Fibroblast of skin of right biceps (primary cell): Measurements from ENCODE around the gene TSHZ2.
"Not testable (repeated sequence)": the region's sequence is repeated elsewhere in the genome, so short reads cannot be mapped to it uniquely, and the experiment has no call there.

Source experiments
- DNase-seq: peaks from one replicate; pipeline ENCODE4 v3.0.0-alpha.2; 2013

TSHZ2 gene

DNA sequence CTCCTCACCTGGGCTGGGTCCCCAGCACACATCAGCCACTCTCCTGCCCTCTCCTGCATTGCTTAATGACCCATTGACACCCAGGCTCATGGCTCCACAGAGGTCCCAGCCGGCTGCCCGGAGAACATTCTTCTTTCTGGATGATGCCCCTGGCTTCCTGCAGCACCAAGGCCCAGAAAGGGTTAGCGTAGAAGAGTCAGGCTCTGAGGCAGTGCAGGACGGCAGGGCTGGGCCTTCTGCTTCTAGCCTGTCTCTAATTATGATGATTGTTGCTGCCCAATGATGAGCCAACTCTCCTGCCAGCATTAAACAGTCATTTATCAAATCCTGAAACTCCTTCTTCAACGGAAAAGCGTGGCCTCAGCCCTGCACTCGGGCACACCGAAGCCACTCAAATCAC lies 555.0 kb downstream of the TSHZ2 start:
- DNase-seq, result no peak

DNA sequence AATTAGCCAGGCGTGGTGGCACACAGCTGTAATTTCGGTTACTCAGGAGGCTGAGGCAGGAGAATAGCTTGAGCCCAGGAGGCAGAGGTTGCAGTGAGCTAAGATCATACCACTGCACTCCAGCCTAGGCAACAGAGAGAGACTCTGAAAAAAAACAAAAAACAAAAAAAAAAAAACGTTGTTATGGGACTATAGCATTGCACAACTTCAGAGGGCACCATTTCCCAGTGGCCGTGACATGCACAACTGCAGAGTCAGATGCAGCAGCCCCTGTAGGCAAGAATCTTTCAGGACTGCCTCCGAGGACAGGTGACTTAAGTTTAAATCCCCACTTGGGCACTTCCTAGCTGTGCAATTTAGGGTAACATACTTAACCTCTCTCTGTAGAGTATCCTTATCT lies 557.5 kb downstream of the TSHZ2 start:
- DNase-seq, result no peak

- DNase-seq, result no peak
These were observed 558.3 kb downstream of the TSHZ2 start for GRCh38 chr20:53530440-53530839.

GRCh38 chr20:53532654-53533312 lies 560.6 kb downstream of the TSHZ2 start:
- not testable (repeated sequence) for DNase-seq

DNA sequence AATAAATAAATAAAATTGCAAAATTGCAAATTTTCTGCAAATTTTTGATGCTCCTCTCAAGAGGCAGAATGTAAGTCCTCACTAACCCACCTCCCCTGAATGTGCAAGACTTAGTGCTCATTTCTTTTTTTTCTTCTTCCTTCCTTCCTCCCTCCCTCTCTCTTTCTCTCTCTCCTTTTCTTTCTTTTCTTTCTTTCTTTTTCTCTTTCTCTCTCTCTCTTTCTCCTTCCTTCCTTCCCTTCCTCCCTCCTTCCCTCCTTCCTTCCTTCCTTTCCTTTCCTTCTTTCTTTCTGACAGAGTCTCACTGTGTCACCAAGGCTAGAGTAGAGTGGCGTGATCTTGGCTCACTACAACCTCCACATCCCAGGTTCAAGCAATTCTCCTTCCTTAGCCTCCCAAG lies 561.3 kb downstream of the TSHZ2 start:
- DNase-seq, result no peak

GRCh38 chr20:53534037-53534436 lies 561.9 kb downstream of the TSHZ2 start:
- no peak for DNase-seq

- DNase-seq, result no peak
These were observed 563.7 kb downstream of the TSHZ2 start for GRCh38 chr20:53535878-53536277.

GRCh38 chr20:53536382-53536781 lies 564.2 kb downstream of the TSHZ2 start:
- not testable (repeated sequence) for DNase-seq

GRCh38 chr20:53539516-53539915 lies 567.4 kb downstream of the TSHZ2 start:
- DNase-seq, result no peak
